Measurements from ENCODE around the gene MAML1. TPM values are rescaled to one million over a fixed set of nuclear protein-coding genes. Genes with fewer than 3 reads are reported as not detected.

MAML1 gene
- total RNA-seq, 1 donor from 2014 or later = 25.1 TPM

DNA sequence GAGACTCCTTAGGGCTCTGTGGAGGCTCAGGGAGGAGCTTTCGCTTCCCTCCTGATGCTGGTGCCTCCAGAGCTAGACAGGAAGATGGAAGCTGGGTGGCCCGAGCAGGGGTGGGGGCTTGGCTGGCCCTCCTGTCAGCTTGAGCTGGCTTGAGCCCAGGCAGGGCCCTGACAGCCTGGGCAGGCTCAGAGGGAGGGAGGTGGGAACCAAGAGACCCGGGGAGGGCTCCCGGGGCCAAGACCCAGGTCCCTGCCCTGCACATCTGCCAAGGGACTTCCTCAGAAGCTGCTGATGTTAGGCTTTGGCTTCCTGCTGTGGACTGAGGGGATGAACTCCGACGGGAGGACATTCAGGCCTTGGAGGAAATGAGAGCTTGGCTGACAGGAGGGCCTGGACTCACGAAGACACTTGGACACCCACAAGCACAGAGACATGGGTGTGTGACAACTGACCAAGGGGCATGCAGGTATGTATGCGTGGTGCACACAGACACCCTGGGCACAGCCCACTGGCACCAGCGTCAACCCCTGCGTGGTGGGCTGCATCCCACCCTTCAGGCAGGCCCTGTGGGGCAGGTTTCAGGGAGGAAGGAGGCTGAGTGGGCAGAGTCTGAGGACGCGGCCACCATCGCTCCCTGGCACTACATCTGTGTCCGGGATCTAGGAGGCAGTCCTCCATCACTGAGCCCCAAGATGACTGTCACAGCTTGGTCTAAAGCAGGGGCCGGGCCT lies 59.4 kb downstream of the MAML1 start:
- DNase-seq (ENCODE audit: extremely low read depth, low read depth, low spot score) = no peak

DNA sequence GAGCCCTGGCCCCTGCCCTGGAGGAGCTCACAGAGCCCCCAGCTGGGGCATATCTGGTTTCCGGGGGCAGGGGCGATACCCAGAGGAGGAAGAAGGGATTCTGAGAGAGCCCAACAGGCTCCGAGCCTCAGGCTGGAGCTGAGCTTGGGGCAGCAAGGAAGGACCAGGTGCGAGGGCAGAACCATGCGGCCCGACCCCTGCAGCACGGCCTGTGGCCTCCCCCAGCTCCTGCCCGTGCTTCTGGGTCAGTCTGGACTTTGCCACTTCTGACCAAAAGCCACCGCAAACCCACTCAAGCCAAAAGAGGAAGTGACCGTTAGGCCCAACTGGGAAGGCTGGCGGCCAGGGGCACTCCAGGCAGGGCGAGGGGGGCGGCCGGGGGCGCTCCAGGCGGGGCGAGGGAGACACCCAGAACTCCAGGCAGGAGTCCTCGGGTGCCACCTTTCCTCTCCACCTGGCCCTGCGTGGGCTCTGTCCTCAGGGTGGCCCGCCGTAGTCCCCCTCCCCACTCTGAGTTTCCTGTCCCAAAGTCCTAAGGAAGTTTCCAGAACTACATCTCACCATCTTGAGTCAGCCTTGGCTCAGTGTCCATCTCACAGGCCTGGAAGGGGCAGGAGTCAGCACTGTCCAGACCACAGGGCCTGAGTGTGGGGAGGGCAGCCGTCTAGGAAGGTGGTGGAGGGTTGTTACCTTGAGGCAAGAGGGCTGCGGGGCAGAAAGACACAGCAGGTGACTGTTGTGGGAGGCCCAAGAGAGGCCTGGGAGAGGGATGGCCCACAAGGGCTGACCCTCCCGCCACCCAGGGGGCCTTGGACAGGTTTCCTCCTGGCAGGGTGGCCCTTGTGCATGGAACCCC lies 60.2 kb downstream of the MAML1 start:
- no peak for DNase-seq (ENCODE audit: extremely low read depth, low read depth, low spot score)

DNA sequence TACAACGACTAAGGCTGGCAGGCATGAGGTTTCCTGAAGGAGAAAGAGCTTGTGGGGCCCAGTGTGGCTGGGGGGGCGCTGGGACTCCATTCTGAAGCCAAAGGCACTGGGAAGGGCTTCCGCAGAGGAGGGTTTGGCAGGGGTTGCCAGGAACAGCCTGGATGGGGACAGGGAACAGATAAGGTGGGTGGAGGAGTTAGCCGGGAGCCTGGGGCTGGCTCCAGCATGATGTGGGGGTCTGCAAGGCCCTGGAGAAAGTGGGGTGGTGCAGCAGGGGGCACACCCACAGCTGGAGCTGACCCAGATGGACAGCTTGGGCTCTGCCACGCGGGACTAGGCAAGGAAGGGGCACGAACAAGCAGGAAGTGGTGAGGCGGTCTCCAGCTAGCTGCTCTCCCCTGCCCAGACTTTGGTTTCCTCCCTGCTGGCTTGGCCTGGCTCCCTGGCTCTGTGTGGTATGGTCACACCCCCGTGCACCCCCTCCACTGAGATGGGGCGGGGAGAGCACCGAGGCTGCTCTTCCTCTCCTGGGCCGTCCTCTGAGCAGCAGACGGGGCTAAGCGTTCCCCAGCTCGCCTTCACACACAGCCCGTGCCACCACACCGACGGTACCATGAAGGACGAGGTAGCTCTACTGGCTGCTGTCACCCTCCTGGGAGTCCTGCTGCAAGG lies 61.0 kb downstream of the MAML1 start, which contains the start of gene LTC4S:
Gene LTC4S (plus strand): TSS at position 519 of the 672 bp plus-strand sequence. CDS start 95 bp downstream, at position 614.
- no peak for DNase-seq (ENCODE audit: extremely low read depth, low read depth, low spot score)

DNA sequence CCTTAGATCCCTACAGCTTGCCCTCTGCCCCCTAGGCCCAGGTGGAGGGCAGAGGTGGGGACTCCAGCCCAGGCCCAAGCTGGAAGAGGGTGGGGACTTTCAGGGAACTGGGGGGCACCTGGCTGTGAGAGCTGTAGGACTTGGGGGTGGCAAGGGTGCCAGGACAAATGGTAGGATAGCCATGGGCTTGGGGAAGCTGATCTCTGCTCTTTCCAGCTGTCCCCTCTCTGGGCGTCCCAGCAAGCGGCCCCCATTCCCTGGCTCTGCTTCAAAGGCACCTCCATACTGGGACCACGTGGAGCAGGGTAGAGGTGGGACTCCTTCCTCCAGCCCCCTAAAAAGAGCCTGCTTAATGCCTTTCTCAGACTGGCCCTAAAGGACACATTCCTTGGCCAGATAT lies 61.5 kb downstream of the MAML1 start:
- no peak for DNase-seq (ENCODE audit: extremely low read depth, low read depth, low spot score)

DNA sequence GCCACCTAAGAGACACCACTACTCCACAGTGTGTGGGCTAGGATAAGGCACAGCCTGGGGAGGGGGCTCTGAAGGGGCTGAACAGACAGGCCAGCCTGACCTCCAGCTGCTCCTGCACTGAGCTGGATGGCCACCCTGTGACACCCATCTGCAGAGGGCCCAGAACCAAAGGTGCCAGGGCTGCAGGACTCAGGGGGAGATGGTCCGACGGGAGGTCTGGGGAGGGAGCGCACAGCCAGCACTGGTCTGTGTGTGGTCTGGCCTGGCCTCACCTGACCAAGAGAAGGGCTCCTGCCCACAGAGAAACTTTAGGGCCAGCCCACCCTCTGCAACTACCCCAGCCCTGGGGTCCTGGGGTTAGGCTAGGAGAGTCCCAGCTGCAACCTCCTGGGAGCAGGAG lies 62.0 kb downstream of the MAML1 start:
- no peak for DNase-seq (ENCODE audit: extremely low read depth, low read depth, low spot score)

DNA sequence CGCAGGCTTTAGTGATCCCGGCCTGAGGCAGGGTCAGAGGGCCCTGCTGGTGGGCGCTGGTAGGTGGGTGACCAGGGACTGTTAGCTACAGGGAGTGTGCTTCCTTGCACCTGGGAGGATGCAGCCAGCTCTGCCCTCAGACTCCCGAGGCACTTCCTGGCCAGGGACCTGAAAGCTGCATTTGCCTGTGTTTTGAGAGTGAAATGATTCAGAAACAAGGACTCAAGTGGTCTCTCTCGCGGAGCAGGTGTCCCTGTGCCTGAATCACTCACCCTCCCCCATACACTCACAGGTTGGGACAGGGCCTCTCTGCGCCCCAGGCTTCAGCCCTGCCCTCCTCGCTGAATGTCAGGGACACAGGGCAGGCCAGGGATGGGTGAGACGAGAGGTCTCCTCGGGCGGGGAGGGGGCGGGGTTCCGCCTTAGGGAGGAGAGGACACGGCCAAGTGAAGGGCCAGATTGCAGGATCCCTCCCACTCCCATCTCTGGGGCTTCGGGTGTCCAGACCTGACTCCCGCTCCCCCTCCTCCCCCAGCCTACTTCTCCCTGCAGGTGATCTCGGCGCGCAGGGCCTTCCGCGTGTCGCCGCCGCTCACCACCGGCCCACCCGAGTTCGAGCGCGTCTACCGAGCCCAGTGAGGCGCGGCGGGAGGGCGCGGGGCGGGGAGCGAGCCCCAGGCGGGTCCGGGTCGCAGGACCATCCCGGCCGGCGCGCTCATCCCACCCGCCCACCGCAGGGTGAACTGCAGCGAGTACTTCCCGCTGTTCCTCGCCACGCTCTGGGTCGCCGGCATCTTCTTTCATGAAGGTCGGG lies 62.6 kb downstream of the MAML1 start:
- DNase-seq (ENCODE audit: extremely low read depth, low read depth, low spot score) = no peak

DNA sequence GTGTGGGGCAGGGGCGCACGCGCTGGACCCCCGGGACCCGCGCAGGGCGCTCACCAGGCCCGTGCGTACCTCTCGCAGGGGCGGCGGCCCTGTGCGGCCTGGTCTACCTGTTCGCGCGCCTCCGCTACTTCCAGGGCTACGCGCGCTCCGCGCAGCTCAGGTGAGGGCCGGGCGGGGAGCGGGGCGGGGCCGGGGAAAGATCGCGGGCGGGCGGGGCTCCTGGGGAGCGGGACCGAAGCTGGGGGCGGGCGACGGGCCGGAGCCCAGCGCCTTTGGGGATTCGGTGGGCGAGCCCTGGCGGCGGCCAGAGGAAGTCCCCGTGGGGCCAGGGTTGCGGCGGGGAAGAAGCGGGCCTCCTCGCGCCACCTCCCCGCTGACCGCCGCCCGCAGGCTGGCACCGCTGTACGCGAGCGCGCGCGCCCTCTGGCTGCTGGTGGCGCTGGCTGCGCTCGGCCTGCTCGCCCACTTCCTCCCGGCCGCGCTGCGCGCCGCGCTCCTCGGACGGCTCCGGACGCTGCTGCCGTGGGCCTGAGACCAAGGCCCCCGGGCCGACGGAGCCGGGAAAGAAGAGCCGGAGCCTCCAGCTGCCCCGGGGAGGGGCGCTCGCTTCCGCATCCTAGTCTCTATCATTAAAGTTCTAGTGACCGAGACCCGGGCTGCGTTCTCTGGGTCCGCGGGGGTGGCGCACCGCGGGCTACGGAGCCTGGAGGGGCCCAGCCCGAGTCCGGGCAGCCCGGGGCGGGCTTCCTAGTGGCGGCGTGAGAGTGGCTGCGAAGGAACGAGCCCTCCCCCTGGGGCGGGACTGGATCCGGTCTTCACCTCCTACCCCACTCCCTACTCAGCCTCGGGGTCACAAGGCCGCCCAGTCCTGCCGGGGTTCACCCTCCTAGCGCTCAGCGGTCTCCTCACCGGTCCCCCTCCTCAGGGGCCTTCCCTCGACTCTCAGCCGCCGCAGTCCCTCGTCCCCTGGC lies 63.5 kb downstream of the MAML1 start:
- no peak for DNase-seq (ENCODE audit: extremely low read depth, low read depth, low spot score)

DNA sequence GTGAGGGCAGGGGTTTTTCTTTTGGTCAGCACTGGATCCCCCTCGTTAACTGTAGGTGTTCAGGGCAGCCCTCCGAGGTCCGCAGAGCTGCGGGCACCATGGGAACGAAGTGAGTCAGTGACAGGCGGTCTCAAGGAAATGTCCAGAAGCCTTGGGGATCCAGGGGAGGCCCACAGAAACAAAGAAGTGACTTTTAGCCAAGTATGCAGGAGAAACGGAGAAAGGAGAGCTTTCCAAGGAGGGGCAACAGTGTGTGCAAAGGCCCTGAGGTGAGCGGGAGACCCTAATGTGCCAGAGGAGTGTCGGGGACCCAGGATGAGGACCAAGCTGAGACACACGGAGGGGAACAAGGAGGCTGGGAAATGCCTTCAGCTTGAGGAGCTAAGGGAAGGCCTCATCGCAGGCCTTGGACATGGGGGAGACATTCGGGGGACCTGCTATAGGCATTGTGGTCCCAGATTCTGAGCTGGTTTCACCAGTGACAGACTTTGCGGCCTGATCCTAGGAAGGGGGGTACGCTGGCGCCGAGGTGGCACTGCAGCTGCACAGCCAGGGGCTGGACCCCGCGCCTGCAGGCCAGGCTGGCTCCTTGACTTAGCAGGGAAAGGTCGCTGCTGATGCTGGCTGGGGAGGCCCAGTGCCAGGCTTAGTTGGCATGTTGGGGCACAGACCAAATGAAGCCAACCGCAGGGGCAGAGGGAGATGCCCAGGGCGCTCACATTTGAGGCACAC lies 64.4 kb downstream of the MAML1 start:
- no peak for DNase-seq (ENCODE audit: extremely low read depth, low read depth, low spot score)

DNA sequence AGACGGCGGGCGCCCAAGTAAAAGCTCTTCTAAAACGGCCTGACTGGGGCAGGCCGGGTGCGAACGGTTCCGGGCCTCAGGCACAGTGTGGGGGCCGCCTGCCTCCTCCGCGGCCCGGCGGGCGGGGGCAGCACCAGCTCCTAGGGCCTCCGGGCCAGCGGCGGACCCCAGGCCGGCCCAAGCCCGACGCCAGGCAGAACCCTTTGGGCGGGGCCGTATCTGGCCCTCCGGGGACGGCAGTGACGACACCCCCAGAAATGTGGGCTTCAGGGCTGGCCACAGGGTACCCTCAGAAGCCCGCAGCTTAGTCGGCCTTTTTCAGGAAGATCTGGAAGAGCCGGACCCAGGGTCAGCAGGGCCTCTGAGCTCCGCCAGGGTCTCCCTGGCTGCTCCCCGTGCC lies 65.1 kb downstream of the MAML1 start:
- no peak for DNase-seq (ENCODE audit: extremely low read depth, low read depth, low spot score)

DNA sequence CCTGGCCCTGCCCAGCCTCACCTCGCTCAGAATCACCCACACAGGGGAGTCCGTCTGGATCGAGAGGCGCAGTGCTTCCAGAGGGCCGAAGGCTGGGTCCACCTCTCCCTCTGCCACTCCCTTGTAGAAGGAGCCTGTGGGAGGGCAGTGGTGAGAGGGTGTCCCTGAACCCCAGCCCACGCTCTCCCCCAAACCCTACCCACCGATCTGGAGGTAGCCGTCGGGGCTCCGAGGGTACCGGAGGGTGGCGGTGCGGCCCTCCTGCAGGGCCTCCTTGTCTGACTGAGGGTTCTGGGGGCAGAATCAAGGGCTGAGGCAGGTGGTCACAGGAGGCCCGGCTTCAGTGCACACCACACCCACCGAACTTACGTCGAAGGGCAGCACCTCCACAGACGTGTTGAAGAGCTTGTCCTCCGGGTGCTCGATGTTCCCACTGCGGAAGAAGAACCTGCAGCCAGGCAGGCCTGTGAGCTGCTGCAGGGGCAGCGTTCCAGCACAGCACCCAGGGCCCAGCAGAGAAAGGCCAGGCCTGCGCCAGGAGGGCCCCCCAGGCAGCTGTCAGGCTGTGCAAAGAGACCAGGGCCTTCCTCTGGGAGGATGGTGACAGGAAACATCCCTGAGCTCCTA lies 65.6 kb downstream of the MAML1 start:
- no peak for DNase-seq (ENCODE audit: extremely low read depth, low read depth, low spot score)

DNA sequence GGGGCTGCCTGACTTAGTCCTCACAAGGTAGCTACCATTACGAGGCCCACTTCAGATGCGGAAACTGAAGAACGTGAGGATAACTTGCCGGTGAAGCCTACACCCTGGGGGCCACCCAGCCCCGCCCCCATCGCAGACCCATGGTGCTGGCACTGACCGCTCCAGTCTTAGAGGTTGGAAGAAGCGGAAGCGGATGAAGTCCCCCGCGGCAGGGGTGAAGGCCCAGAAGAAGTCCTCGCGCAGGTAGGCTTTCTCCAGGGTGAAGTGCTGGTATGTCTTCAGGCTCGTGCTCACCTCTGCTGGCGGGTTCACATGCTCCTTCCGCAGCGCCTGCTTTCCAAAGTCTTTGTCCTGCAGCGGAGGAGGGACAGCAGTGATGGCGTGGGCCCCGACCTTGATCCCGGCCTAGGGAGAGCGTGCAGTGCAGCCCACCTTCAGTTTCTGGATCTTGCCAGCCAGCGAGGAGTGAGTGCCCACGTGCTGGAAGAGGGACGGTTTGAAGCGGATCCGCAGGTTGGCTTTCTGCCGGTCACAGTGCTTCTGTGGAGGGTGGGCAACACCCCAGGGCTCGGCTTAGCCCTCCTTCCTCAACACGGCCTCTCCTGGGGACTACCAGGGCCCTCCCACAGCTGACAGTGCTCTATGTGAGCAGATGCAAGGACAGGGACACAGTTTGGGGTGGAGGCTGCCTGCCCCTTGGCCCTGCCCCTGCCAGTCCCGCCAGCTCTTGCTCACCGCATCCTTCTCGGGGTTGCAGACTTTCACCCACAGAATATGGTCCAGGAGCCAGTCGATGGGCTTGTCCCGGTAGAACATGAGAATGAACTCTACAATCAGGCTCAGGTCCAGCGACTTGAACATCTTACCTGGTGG lies 66.4 kb downstream of the MAML1 start:
- DNase-seq (ENCODE audit: extremely low read depth, low read depth, low spot score) = no peak

DNA sequence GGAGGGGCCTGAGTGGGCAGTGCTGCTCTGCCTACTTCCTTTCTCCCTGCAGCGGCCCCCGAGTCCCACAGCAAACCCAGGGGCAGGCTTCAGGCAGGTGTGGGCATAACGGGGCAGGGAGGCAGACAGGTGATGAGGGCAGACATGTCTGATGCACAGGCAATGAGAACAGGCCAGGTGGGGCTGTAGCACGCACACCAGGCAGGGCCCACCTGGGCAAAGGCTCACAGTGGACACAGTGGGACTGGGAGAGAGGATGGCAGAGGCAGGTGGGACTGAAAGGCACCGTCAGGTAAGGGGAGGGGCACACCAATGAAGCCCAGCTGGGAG lies 67.0 kb downstream of the MAML1 start:
- DNase-seq (ENCODE audit: extremely low read depth, low read depth, low spot score) = no peak

DNA sequence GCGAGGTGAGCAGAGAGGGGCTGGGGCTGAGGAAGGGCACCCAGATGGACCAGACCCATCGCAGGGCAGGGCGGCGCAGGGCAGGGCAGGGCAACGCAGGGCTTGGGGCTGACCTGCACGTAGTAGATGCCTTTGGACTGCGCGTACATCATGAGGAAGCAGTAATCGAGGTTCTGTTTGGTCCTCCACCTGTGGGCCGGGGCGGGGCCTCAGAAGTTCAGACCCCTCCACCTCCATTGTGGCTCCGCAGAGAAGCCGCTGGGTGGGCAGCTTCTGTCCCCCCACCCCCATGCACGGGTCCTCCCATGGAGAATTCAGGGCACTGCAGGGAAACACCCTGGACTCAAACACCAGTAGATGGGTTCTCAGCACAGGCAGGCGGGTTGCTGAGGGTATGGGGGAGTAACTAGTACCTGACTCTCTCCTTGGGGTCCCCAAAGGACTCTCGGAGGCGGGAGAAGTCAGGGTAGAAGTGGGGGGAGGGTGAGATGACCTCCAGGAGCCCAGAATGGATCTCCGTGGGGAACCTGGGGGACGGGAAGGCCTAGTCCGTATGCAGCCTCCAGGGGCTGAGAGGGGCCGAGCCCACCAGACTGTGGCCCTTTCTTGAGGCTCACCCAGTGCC lies 67.6 kb downstream of the MAML1 start:
- DNase-seq (ENCODE audit: extremely low read depth, low read depth, low spot score) = no peak

DNA sequence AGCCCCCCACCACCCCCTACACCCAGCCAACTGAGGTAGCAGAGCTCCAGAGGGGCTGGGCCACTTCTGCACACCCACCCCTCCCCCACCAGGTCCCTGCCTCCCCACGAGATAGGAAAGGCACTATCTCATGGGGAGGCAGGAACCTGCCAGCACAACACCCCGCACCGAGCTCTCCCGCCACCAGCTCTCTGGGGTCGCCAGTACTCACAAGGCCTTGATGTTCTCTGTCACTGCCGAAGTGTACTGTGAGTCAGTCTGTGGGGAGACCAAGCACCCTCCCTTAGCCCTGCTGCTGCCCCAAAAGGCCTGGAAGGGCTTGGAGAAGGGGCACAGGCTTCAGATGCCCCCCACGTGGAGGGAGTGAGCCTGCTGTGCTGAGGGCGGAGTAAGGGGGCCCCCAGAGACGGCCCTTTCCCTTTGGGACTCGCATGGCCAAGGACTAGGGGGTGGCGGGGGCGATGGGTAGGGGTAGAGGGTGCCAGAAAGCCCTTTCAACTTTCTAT lies 68.1 kb downstream of the MAML1 start:
- no peak for DNase-seq (ENCODE audit: extremely low read depth, low read depth, low spot score)

DNA sequence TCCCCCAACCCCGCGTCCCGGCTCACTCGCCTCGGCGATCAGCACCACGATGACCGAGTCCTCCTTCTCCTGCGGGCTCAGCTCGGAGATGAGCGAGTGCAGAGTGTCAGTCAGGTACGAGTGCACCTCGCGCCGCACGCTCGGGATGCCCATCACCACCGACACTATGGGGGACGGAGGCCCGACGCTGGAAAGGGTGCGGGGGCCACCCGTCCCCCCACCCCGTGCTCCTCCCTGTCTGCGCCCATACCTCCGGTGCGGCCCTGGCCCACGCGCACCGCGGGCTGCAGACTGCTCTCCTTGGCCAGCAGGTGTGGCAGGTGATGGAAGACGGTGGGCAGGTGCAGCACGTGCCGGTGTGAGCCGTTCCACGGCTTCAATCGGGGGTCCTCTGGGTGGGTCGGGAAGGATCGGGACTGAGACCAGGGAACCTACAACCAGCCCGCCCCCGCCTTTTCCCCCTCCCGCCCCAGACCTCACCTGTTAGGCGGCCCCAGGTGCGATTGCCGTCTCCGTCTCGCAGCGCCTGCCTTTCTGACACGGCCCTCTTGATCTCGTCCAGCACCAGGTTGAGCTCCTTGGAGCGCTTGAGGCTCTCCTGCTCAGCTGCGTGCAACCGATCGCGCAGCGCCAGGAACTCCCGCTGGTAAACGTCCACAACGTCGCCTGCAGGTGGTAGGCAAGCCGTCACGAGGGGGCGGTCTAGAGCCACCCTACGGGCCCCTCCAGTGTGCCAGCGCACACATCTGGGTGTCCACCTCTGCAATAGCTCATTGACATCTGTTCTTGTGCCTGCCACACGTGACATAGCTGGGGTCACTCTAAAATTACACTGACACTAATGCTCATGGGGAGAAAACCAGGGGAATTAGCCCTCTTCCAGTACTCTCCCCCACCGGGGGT lies 68.9 kb downstream of the MAML1 start:
- DNase-seq (ENCODE audit: extremely low read depth, low read depth, low spot score) = no peak
